HepG2 (cell line): ENCODE results near the gene SLC25A20. TPM values are rescaled to one million over a fixed set of nuclear protein-coding genes. Genes with fewer than 3 reads are reported as not detected.

Experiments used
- CEBPG ChIP-seq: IDR thresholded peaks from 2 replicates; pipeline ENCODE4 v1.6.1; 2016
- EHMT2 ChIP-seq: fragments of 200-600 bp; sonication (generic); IDR thresholded peaks from 2 replicates; pipeline ENCODE4 v1.7.0; 2017; ENCODE audit warnings: antibody characterized with exemption, low read depth, low read length, borderline replicate concordance
- HMG20A ChIP-seq: IDR thresholded peaks from 2 replicates; pipeline ENCODE4 v1.6.1; 2016; ENCODE audit warnings: borderline replicate concordance
- NFE2L2 ChIP-seq: fragments of 150-350 bp; IDR thresholded peaks from 2 replicates; pipeline ENCODE4 v1.6.1; 2014; ENCODE audit warnings: low read length
- PAF1 ChIP-seq: IDR thresholded peaks from 2 replicates; pipeline ENCODE4 v1.6.1; 2016; ENCODE audit warnings: missing genetic modification reagents, missing compliant biosample characterization
- PAXIP1 ChIP-seq: sonication (generic); formaldehyde crosslinking; conservative IDR thresholded peaks from 2 replicates; pipeline ENCODE4 v1.4.0; 2020; ENCODE audit warnings: mild to moderate bottlenecking, missing genetic modification reagents, moderate library complexity
- PPARG ChIP-seq: conservative IDR thresholded peaks from 2 replicates; pipeline ENCODE4 v1.6.1; 2016; ENCODE audit warnings: missing biosample characterization, missing genetic modification reagents
- ZBTB44 ChIP-seq: sonication (generic); formaldehyde crosslinking; IDR thresholded peaks from 2 replicates; pipeline ENCODE4 v1.4.0; 2020; ENCODE audit warnings: missing genetic modification reagents
- ZFY ChIP-seq: sonication (generic); formaldehyde crosslinking; IDR thresholded peaks from 2 replicates; pipeline ENCODE4 v1.4.0; 2020; ENCODE audit warnings: missing genetic modification reagents
- ZNF224 ChIP-seq: sonication (generic); formaldehyde crosslinking; IDR thresholded peaks from 2 replicates; pipeline ENCODE4 v1.5.0; 2020; ENCODE audit warnings: mild to moderate bottlenecking, missing genetic modification reagents
- ZNF253 ChIP-seq: sonication (generic); formaldehyde crosslinking; IDR thresholded peaks from 2 replicates; pipeline ENCODE4 v1.8.0; 2022; ENCODE audit warnings: mild to moderate bottlenecking, missing genetic modification reagents, borderline replicate concordance
- ZNF337 ChIP-seq: sonication (generic); formaldehyde crosslinking; IDR thresholded peaks from 2 replicates; pipeline ENCODE4 v1.5.1; 2020; ENCODE audit warnings: missing genetic modification reagents, low read depth, mild to moderate bottlenecking, borderline replicate concordance
- ZNF34 ChIP-seq: sonication (generic); formaldehyde crosslinking; IDR thresholded peaks from 2 replicates; pipeline ENCODE4 v1.4.0; 2020; ENCODE audit warnings: mild to moderate bottlenecking, missing genetic modification reagents, borderline replicate concordance
- ZNF512B ChIP-seq: sonication (generic); formaldehyde crosslinking; IDR thresholded peaks from 2 replicates; pipeline ENCODE4 v1.5.1; 2020; ENCODE audit warnings: missing genetic modification reagents, mild to moderate bottlenecking, borderline replicate concordance
- ZNF605 ChIP-seq: sonication (generic); formaldehyde crosslinking; IDR thresholded peaks from 2 replicates; pipeline ENCODE4 v1.8.0; 2022; ENCODE audit warnings: mild to moderate bottlenecking, missing genetic modification reagents
- ZNF75D ChIP-seq: sonication (generic); formaldehyde crosslinking; IDR thresholded peaks from 2 replicates; pipeline ENCODE4 v1.8.1; 2023; ENCODE audit warnings: missing genetic modification reagents, mild to moderate bottlenecking, borderline replicate concordance
- ZNF777 ChIP-seq: sonication (generic); formaldehyde crosslinking; IDR thresholded peaks from 2 replicates; pipeline ENCODE4 v1.4.0; 2020; ENCODE audit warnings: missing genetic modification reagents
- polyA plus RNA-seq, 8 experiments: library from polyadenylated mRNA; depleted of rRNA in 3 of 8; stranded (reverse) in 7 of 8; unstranded in 1 of 8; fragments of >200 nt; fragmentation: Illumina TruSeq in 4 of 8; extraction: Trizol in 4 of 8; gene quantifications; 2 replicates each; pipeline versions ENCODE4 v1.2.1 to v1.2.3, GENCODE V29; 2011 to 2016; ENCODE audit warnings: low read depth in 4 of 8, missing spikeins in 1 of 8, mixed read lengths in 1 of 8; ENCODE audit not compliant: insufficient read depth in 1 of 8
- total RNA-seq, 5 experiments: library from RNA; depleted of rRNA; stranded (reverse); fragments of >200 nt; fragmentation: Illumina TruSeq; extraction: Trizol; gene quantifications; 2 replicates each; pipeline ENCODE4 v1.2.3, GENCODE V29; 2016; ENCODE audit warnings: low read depth in 1 of 5
- TF ChIP-seq, protein P1 (sequence below): IDR thresholded peaks from 2 replicates; pipeline ENCODE4 v1.6.1; 2016; ENCODE audit warnings: missing compliant biosample characterization, missing genetic modification reagents, borderline replicate concordance
- TF ChIP-seq, protein P2 (sequence below): sonication (generic); formaldehyde crosslinking; IDR thresholded peaks from 2 replicates; pipeline ENCODE4 v1.4.0; 2020; ENCODE audit warnings: mild to moderate bottlenecking, low read depth, missing genetic modification reagents

SLC25A20 gene
- total and polyA plus RNA-seq, 2 of the 13 experiments (the other 11 are each of a cell fraction or from before 2014, with no cell fraction given), result 21.1 to 26.6 TPM

- TF ChIP-seq, protein P1, sequence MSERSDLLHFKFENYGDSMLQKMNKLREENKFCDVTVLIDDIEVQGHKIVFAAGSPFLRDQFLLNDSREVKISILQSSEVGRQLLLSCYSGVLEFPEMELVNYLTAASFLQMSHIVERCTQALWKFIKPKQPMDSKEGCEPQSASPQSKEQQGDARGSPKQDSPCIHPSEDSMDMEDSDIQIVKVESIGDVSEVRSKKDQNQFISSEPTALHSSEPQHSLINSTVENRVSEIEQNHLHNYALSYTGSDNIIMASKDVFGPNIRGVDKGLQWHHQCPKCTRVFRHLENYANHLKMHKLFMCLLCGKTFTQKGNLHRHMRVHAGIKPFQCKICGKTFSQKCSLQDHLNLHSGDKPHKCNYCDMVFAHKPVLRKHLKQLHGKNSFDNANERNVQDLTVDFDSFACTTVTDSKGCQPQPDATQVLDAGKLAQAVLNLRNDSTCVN, result no peak
- TF ChIP-seq PPARG (peak; percentile 76), CEBPG (peak; percentile 94), ZNF777 (CRISPR knock-in tag) (0 out of 2 replicates have a peak, but pooled peaks have one; percentile 41), ZFY (CRISPR knock-in tag) (no peak), PAXIP1 (CRISPR knock-in tag) (peak; percentile 75), ZNF337 (no peak), ZNF224 (no peak), ZBTB44 (no peak), HMG20A (CRISPR knock-in tag) (peak; percentile 58), PAF1 (CRISPR knock-in tag) (no peak), ZNF512B (CRISPR knock-in tag) (no peak), EHMT2 (0 out of 2 replicates have a peak, but pooled peaks have one; percentile 20), ZNF253 (CRISPR knock-in tag) (no peak), ZNF75D (CRISPR knock-in tag) (no peak), NFE2L2 (no peak; the same call in 1 of the 2 replicates), ZNF34 (CRISPR knock-in tag) (no peak), ZNF605 (CRISPR knock-in tag) (peak; percentile 13; the same call in 1 of the 2 replicates)
- TF ChIP-seq, protein P2, sequence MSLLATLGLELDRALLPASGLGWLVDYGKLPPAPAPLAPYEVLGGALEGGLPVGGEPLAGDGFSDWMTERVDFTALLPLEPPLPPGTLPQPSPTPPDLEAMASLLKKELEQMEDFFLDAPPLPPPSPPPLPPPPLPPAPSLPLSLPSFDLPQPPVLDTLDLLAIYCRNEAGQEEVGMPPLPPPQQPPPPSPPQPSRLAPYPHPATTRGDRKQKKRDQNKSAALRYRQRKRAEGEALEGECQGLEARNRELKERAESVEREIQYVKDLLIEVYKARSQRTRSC (CRISPR knock-in tag), result no peak
Measured at GRCh38 chr3:48897460-48898376, 964 bp downstream of the SLC25A20 start (continued).
